OCI-LY1 (cell line): Measurements from ENCODE around the gene CAMP.

Source experiments
- EZH2 ChIP-seq: fragments of 200-600 bp; sonication (generic), shearing (Covaris generic); IDR thresholded peaks from 2 replicates; pipeline ENCODE4 v1.8.0; 2017; ENCODE audit warnings: borderline replicate concordance, mixed run types, mild to moderate bottlenecking, antibody characterized with exemption, low read length, moderate library complexity, mixed read lengths
- TF ChIP-seq, protein P1 (sequence below): fragments of 200-600 bp; sonication (generic), shearing (Covaris generic); IDR thresholded peaks from 2 replicates; pipeline ENCODE4 v1.5.1; 2017; ENCODE audit warnings: mild to moderate bottlenecking, antibody characterized with exemption, low read length, moderate library complexity, mixed read lengths

DNA sequence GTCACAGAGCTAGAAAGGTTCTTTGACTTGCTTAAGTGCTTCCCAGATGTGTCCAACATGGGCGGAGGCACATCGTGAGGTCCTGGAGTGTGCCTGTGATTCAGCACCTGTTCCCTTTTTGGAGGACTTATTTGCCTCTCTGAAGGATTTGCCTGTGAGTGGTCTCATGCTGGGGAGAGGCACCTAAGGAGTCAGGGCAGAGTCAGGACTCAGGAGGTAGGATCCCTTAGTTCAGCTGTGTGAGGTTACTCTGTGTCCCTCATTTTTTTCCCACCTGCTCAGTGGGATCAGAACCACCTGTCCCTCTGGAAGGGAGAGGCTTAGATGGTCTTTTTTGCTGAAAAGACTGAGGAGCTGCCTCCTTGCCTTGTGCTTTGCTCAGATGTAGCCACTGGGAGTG, 20.6 kb downstream of the CAMP start:
- TF ChIP-seq, protein P1, sequence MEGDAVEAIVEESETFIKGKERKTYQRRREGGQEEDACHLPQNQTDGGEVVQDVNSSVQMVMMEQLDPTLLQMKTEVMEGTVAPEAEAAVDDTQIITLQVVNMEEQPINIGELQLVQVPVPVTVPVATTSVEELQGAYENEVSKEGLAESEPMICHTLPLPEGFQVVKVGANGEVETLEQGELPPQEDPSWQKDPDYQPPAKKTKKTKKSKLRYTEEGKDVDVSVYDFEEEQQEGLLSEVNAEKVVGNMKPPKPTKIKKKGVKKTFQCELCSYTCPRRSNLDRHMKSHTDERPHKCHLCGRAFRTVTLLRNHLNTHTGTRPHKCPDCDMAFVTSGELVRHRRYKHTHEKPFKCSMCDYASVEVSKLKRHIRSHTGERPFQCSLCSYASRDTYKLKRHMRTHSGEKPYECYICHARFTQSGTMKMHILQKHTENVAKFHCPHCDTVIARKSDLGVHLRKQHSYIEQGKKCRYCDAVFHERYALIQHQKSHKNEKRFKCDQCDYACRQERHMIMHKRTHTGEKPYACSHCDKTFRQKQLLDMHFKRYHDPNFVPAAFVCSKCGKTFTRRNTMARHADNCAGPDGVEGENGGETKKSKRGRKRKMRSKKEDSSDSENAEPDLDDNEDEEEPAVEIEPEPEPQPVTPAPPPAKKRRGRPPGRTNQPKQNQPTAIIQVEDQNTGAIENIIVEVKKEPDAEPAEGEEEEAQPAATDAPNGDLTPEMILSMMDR: no peak
- no peak for TF ChIP-seq EZH2
